Astrocyte (in vitro differentiated cells and primary cell): Measurements from ENCODE around the gene EVL.

Source experiments
- CTCF ChIP-seq: IDR thresholded peaks from 2 replicates; pipeline ENCODE4 v1.5.1; 2011; ENCODE audit warnings: low read depth, mild to moderate bottlenecking, inconsistent platforms, low read length, moderate library complexity; ENCODE audit not compliant: insufficient read depth
- EZH2 ChIP-seq: IDR thresholded peaks from 2 replicates; pipeline ENCODE4 v1.6.1; 2012; ENCODE audit warnings: mild to moderate bottlenecking, low read length, inconsistent platforms; ENCODE audit not compliant: insufficient read depth

- TF ChIP-seq CTCF: no peak
- no peak for TF ChIP-seq EZH2
Measured at GRCh38 chr14:100192250-100192671, 127.0 kb downstream of the EVL start.
